ENCODE results near the gene AFF3.

Gene AFF3

DNA sequence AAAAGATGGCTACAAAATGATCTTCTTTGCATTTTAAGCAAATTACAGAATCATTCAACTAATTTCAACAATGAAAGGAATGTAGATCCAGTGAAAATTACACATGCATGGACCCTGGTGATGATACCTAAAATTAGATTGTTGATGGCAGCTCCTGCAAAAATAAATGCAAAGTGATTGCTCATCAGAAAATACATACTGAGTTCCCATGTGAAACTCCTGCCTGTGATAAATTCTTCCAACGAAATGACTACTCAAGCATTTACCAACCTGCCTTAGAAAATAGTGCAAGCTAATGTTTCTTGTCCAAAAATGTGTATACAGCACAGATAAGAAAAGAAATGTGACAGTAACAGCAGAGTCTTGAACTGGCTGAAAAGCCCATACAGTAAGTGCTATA lies 352.5 kb downstream of the AFF3 start:
- TF ChIP-seq, protein P1, sequence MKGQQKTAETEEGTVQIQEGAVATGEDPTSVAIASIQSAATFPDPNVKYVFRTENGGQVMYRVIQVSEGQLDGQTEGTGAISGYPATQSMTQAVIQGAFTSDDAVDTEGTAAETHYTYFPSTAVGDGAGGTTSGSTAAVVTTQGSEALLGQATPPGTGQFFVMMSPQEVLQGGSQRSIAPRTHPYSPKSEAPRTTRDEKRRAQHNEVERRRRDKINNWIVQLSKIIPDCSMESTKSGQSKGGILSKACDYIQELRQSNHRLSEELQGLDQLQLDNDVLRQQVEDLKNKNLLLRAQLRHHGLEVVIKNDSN (IDR thresholded peaks at IDR 0.05): no peak
- TF ChIP-seq CREB1 (IDR thresholded peaks at IDR 0.05; ENCODE audit: low read depth) (no peak), EGR1 (IDR thresholded peaks at IDR 0.05) (no peak), NFIC (IDR thresholded peaks at IDR 0.05) (no peak), YY1 (IDR thresholded peaks at IDR 0.05; ENCODE audit: low read depth) (no peak), FOXM1 (IDR thresholded peaks at IDR 0.05; ENCODE audit: borderline replicate concordance, low read depth) (no peak), TAF1 (IDR thresholded peaks at IDR 0.05; ENCODE audit: low read depth) (no peak), TEAD4 (IDR thresholded peaks at IDR 0.05) (no peak), EP300 (IDR thresholded peaks at IDR 0.05; ENCODE audit: borderline replicate concordance) (no peak), RAD21 (IDR thresholded peaks at IDR 0.05; ENCODE audit: low read depth) (no peak), ZBTB7A (IDR thresholded peaks at IDR 0.05; ENCODE audit: low read depth) (no peak), CEBPB (IDR thresholded peaks at IDR 0.05) (no peak), TCF12 (IDR thresholded peaks at IDR 0.05; ENCODE audit: low read depth) (no peak)
- TF ChIP-seq, protein P2, sequence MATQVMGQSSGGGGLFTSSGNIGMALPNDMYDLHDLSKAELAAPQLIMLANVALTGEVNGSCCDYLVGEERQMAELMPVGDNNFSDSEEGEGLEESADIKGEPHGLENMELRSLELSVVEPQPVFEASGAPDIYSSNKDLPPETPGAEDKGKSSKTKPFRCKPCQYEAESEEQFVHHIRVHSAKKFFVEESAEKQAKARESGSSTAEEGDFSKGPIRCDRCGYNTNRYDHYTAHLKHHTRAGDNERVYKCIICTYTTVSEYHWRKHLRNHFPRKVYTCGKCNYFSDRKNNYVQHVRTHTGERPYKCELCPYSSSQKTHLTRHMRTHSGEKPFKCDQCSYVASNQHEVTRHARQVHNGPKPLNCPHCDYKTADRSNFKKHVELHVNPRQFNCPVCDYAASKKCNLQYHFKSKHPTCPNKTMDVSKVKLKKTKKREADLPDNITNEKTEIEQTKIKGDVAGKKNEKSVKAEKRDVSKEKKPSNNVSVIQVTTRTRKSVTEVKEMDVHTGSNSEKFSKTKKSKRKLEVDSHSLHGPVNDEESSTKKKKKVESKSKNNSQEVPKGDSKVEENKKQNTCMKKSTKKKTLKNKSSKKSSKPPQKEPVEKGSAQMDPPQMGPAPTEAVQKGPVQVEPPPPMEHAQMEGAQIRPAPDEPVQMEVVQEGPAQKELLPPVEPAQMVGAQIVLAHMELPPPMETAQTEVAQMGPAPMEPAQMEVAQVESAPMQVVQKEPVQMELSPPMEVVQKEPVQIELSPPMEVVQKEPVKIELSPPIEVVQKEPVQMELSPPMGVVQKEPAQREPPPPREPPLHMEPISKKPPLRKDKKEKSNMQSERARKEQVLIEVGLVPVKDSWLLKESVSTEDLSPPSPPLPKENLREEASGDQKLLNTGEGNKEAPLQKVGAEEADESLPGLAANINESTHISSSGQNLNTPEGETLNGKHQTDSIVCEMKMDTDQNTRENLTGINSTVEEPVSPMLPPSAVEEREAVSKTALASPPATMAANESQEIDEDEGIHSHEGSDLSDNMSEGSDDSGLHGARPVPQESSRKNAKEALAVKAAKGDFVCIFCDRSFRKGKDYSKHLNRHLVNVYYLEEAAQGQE (IDR thresholded peaks at IDR 0.05; ENCODE audit: low read depth): no peak
- TF ChIP-seq, protein P3, sequence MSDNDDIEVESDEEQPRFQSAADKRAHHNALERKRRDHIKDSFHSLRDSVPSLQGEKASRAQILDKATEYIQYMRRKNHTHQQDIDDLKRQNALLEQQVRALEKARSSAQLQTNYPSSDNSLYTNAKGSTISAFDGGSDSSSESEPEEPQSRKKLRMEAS (IDR thresholded peaks at IDR 0.05): no peak

DNA sequence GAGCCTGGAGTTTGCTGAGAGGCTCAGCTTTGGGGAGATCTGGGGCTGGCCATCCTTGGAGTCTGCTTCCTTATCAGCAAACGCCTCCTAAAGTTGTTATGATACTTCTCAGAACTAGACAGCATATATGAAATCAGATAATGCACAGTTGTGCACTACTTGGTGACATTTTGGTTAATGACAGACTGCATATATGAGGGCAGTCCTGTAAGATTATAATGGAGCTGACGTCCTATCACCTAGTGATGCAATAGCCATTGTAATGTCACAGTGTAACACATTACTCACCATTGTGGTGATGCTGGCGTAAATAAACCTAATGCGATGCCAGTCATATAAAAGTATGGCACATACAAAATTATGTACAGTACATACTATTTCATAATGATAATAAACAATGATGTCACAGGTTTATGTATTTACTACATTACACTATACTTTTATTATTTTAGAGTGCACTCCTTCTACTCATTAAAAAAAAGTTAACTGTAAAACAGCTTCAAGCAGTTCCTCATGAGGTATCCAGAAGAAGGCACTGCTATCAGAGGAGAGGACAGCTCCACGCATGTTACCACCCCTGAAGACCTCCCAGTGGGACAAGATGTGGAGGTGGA lies 354.5 kb downstream of the AFF3 start:
- TF ChIP-seq EGR1 (IDR thresholded peaks at IDR 0.05): no peak
- TF ChIP-seq ZBTB7A (IDR thresholded peaks at IDR 0.05; ENCODE audit: low read depth): no peak
- TF ChIP-seq CEBPB (IDR thresholded peaks at IDR 0.05): no peak
- TF ChIP-seq NFIC (IDR thresholded peaks at IDR 0.05): no peak
- TF ChIP-seq TAF1 (IDR thresholded peaks at IDR 0.05; ENCODE audit: low read depth): no peak
- TF ChIP-seq FOXM1 (IDR thresholded peaks at IDR 0.05; ENCODE audit: borderline replicate concordance, low read depth): no peak
- no peak for TF ChIP-seq YY1 (IDR thresholded peaks at IDR 0.05; ENCODE audit: low read depth)
- TF ChIP-seq, protein P2 (IDR thresholded peaks at IDR 0.05; ENCODE audit: low read depth): no peak
- TF ChIP-seq CREB1 (IDR thresholded peaks at IDR 0.05; ENCODE audit: low read depth): no peak
- TF ChIP-seq, protein P3 (IDR thresholded peaks at IDR 0.05): no peak
- no peak for TF ChIP-seq RAD21 (IDR thresholded peaks at IDR 0.05; ENCODE audit: low read depth)
- TF ChIP-seq, protein P1 (IDR thresholded peaks at IDR 0.05): no peak
- TF ChIP-seq EP300 (IDR thresholded peaks at IDR 0.05; ENCODE audit: borderline replicate concordance): no peak
- no peak for TF ChIP-seq TCF12 (IDR thresholded peaks at IDR 0.05; ENCODE audit: low read depth)
- no peak for TF ChIP-seq TEAD4 (IDR thresholded peaks at IDR 0.05)

DNA sequence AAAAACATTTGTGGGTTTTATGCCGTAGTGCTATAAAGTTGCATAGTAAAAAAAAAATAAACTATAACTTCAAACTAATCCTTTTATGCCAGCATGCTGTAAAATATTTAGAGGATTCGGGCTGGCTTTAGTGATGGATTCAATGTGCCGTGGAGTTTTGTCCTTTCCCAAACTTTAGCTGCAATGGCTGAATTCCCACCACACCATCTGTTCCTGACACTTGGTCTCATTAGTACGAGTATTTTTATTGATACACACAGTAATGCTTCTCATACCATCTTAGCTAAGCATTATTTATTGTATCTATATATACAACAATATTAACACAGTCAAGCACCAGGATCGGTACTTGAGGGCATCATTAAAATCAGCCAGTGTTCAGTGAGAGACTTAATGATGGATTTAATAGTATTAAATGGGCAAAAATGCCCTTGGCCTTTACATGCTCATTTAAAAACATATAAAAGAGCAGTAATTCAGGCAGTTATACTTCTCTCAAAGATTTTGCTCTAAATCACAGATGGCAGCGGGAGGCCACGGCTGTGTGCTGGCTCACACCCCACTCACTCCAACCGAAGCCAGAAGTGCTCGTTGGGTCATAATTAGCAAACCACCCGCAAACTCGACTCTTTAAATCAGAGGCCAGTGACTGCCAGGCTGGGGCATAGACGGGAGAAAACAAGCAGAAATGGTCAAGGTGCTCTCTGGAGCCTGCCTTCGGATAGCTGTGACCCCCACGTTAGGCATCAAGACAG lies 355.6 kb downstream of the AFF3 start:
- TF ChIP-seq, protein P2 (IDR thresholded peaks at IDR 0.05; ENCODE audit: low read depth): no peak
- TF ChIP-seq EGR1 (IDR thresholded peaks at IDR 0.05): no peak
- no peak for TF ChIP-seq TEAD4 (IDR thresholded peaks at IDR 0.05)
- no peak for TF ChIP-seq RAD21 (IDR thresholded peaks at IDR 0.05; ENCODE audit: low read depth)
- TF ChIP-seq NFIC (IDR thresholded peaks at IDR 0.05): no peak
- TF ChIP-seq TAF1 (IDR thresholded peaks at IDR 0.05; ENCODE audit: low read depth): no peak
- no peak for TF ChIP-seq CEBPB (IDR thresholded peaks at IDR 0.05)
- no peak for TF ChIP-seq TCF12 (IDR thresholded peaks at IDR 0.05; ENCODE audit: low read depth)
- no peak for TF ChIP-seq CREB1 (IDR thresholded peaks at IDR 0.05; ENCODE audit: low read depth)
- TF ChIP-seq, protein P3 (IDR thresholded peaks at IDR 0.05): no peak
- TF ChIP-seq, protein P1 (IDR thresholded peaks at IDR 0.05): no peak
- no peak for TF ChIP-seq ZBTB7A (IDR thresholded peaks at IDR 0.05; ENCODE audit: low read depth)
- no peak for TF ChIP-seq EP300 (IDR thresholded peaks at IDR 0.05; ENCODE audit: borderline replicate concordance)

Measured in Ishikawa (cell line).